GM23338 (cell line): Measurements from ENCODE around the gene APBA2. TPM values are rescaled to one million over a fixed set of nuclear protein-coding genes. Genes with fewer than 3 reads are reported as not detected.

Source experiments
- ATAC-seq: fragments of 200-7000 bp; cut with Tn5 transposase; 3 replicates; pipeline ENCODE4 v1.9.1; 2020
- DNase-seq: peaks from one replicate; pipeline ENCODE4 v3.0.0-alpha.2; 2015; ENCODE audit warnings: low spot score
- H2AFZ ChIP-seq: fragments of 200-600 bp; sonication (generic); 2 replicates; pipeline ENCODE4 v1.8.0; 2016; ENCODE audit warnings: antibody characterized with exemption, mild to moderate bottlenecking, moderate library complexity
- H3F3A ChIP-seq: fragments of 200-600 bp; sonication (generic); replicated peaks from 2 replicates; pipeline ENCODE4 v1.8.0; 2017; ENCODE audit warnings: antibody characterized with exemption, mixed run types, low read depth
- H3K27ac ChIP-seq: fragments of 200-600 bp; sonication (generic); 2 replicates; pipeline ENCODE4 v1.6.1; 2016; ENCODE audit warnings: low read depth
- H3K27me3 ChIP-seq: fragments of 200-600 bp; sonication (generic); 2 replicates; pipeline ENCODE4 v1.8.0; 2016; ENCODE audit warnings: mild to moderate bottlenecking, mixed run types, moderate library complexity; ENCODE audit not compliant: insufficient read depth
- H3K36me3 ChIP-seq: fragments of 200-600 bp; sonication (generic); 2 replicates; pipeline ENCODE4 v1.8.0; 2016; ENCODE audit warnings: mild to moderate bottlenecking; ENCODE audit not compliant: insufficient read depth
- H3K4me1 ChIP-seq: fragments of 200-600 bp; sonication (generic); 2 replicates; pipeline ENCODE4 v1.8.0; 2016; ENCODE audit warnings: mild to moderate bottlenecking, moderate library complexity; ENCODE audit not compliant: insufficient read depth
- H3K4me2 ChIP-seq: fragments of 200-600 bp; sonication (generic); 2 replicates; pipeline ENCODE4 v1.7.1; 2017; ENCODE audit warnings: mixed run types
- H3K4me3 ChIP-seq: fragments of 200-600 bp; sonication (generic); 2 replicates; pipeline ENCODE4 v1.6.1; 2016; ENCODE audit warnings: mixed run types
- H3K79me2 ChIP-seq: fragments of 200-600 bp; sonication (generic); replicated peaks from 2 replicates; pipeline ENCODE4 v1.8.0; 2017; ENCODE audit warnings: mild to moderate bottlenecking; ENCODE audit not compliant: insufficient read depth
- H3K9me2 ChIP-seq: fragments of 200-600 bp; sonication (generic); 2 replicates; pipeline ENCODE4 v1.8.0; 2017; ENCODE audit not compliant: insufficient read depth
- H4K20me1 ChIP-seq: fragments of 200-600 bp; sonication (generic); replicated peaks from 2 replicates; pipeline ENCODE4 v1.8.0; 2017; ENCODE audit warnings: mild to moderate bottlenecking; ENCODE audit not compliant: insufficient read depth
- H3K27ac Mint-ChIP-seq: 2 replicates; pipeline ENCODE4 v1.8.0; 2020; ENCODE audit warnings: inconsistent platforms, mild to moderate bottlenecking, moderate library complexity, mixed read lengths
- H3K27me3 Mint-ChIP-seq: 3 replicates; pipeline ENCODE4 v1.8.0; 2022; ENCODE audit warnings: low read depth, mild to moderate bottlenecking, moderate library complexity, mixed read lengths, inconsistent platforms; ENCODE audit not compliant: insufficient read depth, poor library complexity
- H3K36me3 Mint-ChIP-seq: 3 replicates; pipeline ENCODE4 v1.8.0; 2021; ENCODE audit warnings: low read depth, mild to moderate bottlenecking, inconsistent platforms, moderate library complexity, mixed read lengths
- H3K4me1 Mint-ChIP-seq: 3 replicates; pipeline ENCODE4 v1.8.0; 2020; ENCODE audit warnings: mild to moderate bottlenecking, inconsistent platforms, mixed read lengths
- H3K4me3 Mint-ChIP-seq: 3 replicates; pipeline ENCODE4 v1.8.0; 2021; ENCODE audit warnings: moderate library complexity, mild to moderate bottlenecking, inconsistent platforms, mixed read lengths
- H3K9me3 Mint-ChIP-seq: 3 replicates; pipeline ENCODE4 v1.8.0; 2020; ENCODE audit warnings: moderate library complexity, mild to moderate bottlenecking, inconsistent platforms, mixed read lengths
- CREB1 ChIP-seq: fragments of 250-450 bp; sonication (Bioruptor Pico); IDR thresholded peaks from 2 replicates; pipeline ENCODE4 v1.5.0; 2020; ENCODE audit warnings: low read depth, mild to moderate bottlenecking, moderate library complexity
- ETS1 ChIP-seq: IDR thresholded peaks from 2 replicates; pipeline ENCODE4 v1.6.1; 2016; ENCODE audit warnings: antibody characterized with exemption
- EZH2phosphoT487 ChIP-seq: fragments of 200-600 bp; sonication (generic); IDR thresholded peaks from one replicate; pipeline ENCODE4 v1.8.1; 2018; ENCODE audit warnings: antibody characterized with exemption; ENCODE audit not compliant: unreplicated experiment
- JUNB ChIP-seq: IDR thresholded peaks from one replicate; pipeline ENCODE4 v1.6.1; 2016; ENCODE audit warnings: antibody characterized with exemption; ENCODE audit not compliant: unreplicated experiment
- NANOG ChIP-seq: IDR thresholded peaks from 2 replicates; pipeline ENCODE4 v1.6.1; 2016; ENCODE audit warnings: antibody characterized with exemption, borderline replicate concordance
- STAT1 ChIP-seq: IDR thresholded peaks from one replicate; pipeline ENCODE4 v1.6.1; 2016; ENCODE audit warnings: antibody characterized with exemption; ENCODE audit not compliant: unreplicated experiment
- ZNF114 ChIP-seq: fragments of 250-450 bp; sonication (Bioruptor Pico); IDR thresholded peaks from 2 replicates; pipeline ENCODE4 v1.5.0; 2020; ENCODE audit warnings: mild to moderate bottlenecking, moderate library complexity
- ZNF331 ChIP-seq: fragments of 250-450 bp; sonication (Bioruptor Pico); IDR thresholded peaks from 2 replicates; pipeline ENCODE4 v1.5.0; 2020; ENCODE audit warnings: low read depth, mild to moderate bottlenecking, moderate library complexity
- ZNF462 ChIP-seq: fragments of 250-450 bp; sonication (Bioruptor Pico); IDR thresholded peaks from 2 replicates; pipeline ENCODE4 v1.5.0; 2020; ENCODE audit warnings: mild to moderate bottlenecking, moderate library complexity
- polyA plus RNA-seq: library from polyadenylated mRNA; unstranded; fragments of >200 nt; fragmentation: Nextera tagmentation; extraction: Ambion mirVana; gene quantifications from 2 replicates; pipeline ENCODE4 v1.2.1, GENCODE V29; 2016
- total RNA-seq: library from RNA; depleted of rRNA; stranded (reverse); fragments of >200 nt; shearing (Covaris generic); gene quantifications from 2 replicates; pipeline ENCODE4 v1.2.3, GENCODE V29; 2014

APBA2 gene
- total and polyA plus RNA-seq, 2 experiments from 2014 or later, result 5.9 to 24.7 TPM

- TF ChIP-seq ZNF462 (CRISPR knock-in tag) (no peak), ETS1 (no peak), CREB1 (no peak)
Measured at GRCh38 chr15:28964098-28964497, 78.3 kb downstream of the APBA2 start (continued).

GRCh38 chr15:28967066-28967465 lies 81.3 kb downstream of the APBA2 start:
- Mint-ChIP-seq H3K27me3 (no peaks in the 10 kb centered on the region), H3K4me3 (no peak overlapping the region), H3K9me3 (no peaks in the 10 kb centered on the region), H3K4me1 (no peaks in the 10 kb centered on the region; the same call in 2 of the 3 replicates), H3K36me3 (no peaks in the 10 kb centered on the region), H3K27ac (no peak overlapping the region)
- Histone ChIP-seq H4K20me1 (no peaks in the 10 kb centered on the region), H3F3A (no peaks in the 10 kb centered on the region), H3K79me2 (no peaks in the 10 kb centered on the region), H3K9me2 (no peaks in the 10 kb centered on the region), H3K36me3 (no peaks in the 10 kb centered on the region), H2AFZ (no peak overlapping the region), H3K27ac (no peak overlapping the region), H3K4me2 (no peak overlapping the region), H3K27me3 (no peaks in the 10 kb centered on the region), H3K4me3 (no peak overlapping the region), H3K4me1 (no peaks in the 10 kb centered on the region)
- ATAC-seq, result no peak
- no peak for TF ChIP-seq NANOG
- TF ChIP-seq ZNF114, result no peak
- TF ChIP-seq EZH2phosphoT487, result no peak
- TF ChIP-seq ZNF331 (CRISPR knock-in tag), result no peak
- TF ChIP-seq ZNF462 (CRISPR knock-in tag), result no peak
- TF ChIP-seq STAT1, result no peak
- TF ChIP-seq JUNB, result no peak
- no peak for DNase-seq
